ENCODE data around the gene UNC13B. TPM values are rescaled to one million over a fixed set of nuclear protein-coding genes. Genes with fewer than 3 reads are reported as not detected.

UNC13B gene
- total and polyA plus RNA-seq, 2 of the 8 experiments (the other 6 are each of a cell fraction or from before 2014, with no cell fraction given) = 23.1 to 51.7 TPM

- H3K27me3 ChIP-seq (replicated peaks in 1 of 4; ENCODE audit: control insufficient read depth in 3 of 4, extremely low read depth in 1 of 4, insufficient read depth in 3 of 4, low read length in 3 of 4) = no peaks in the 10 kb centered on the region
- H2AK5ac ChIP-seq (ENCODE audit: low read depth, low read length) = no peak overlapping the region
- no peak overlapping the region for H3K18ac ChIP-seq (ENCODE audit: extremely low read depth, low read length)
- H3K9ac ChIP-seq (replicated peaks in 1 of 4; ENCODE audit: extremely low read depth in 1 of 4, low read depth in 3 of 4, low read length in 3 of 4) = no peak overlapping the region
- no peaks in the 10 kb centered on the region for H3K79me2 ChIP-seq (ENCODE audit: control insufficient read depth in 1 of 2, insufficient read depth in 2 of 2, low read length in 2 of 2)
- no peak overlapping the region for H3K4me2 ChIP-seq (ENCODE audit: insufficient read depth in 1 of 2, low read depth in 2 of 2, low read length in 2 of 2)
- no peaks in the 10 kb centered on the region; a peak in 2 of 8 replicates for H3K36me3 ChIP-seq (ENCODE audit: control insufficient read depth in 2 of 4, insufficient read depth in 4 of 4, low read length in 3 of 4)
- no peaks in the 10 kb centered on the region for H3K23me2 ChIP-seq (ENCODE audit: low read depth, low read length)
- FAIRE-seq (no peak), DNase-seq (ENCODE audit: low read depth in 1 of 2, low spot score in 2 of 2) (no peak)
- H3K27ac ChIP-seq (ENCODE audit: low read depth, low read length) = no peak overlapping the region
- H3K56ac ChIP-seq (replicated peaks; ENCODE audit: insufficient read length, low read depth, low read length) = no peak overlapping the region
- no peak overlapping the region for H3K23ac ChIP-seq (ENCODE audit: insufficient read length)
- H2BK20ac ChIP-seq (ENCODE audit: low read length) = no peak overlapping the region
- no peak overlapping the region for H2BK12ac ChIP-seq (ENCODE audit: low read depth, low read length)
- no peaks in the 10 kb centered on the region for H3K4me1 ChIP-seq (replicated peaks in 1 of 4; ENCODE audit: control insufficient read depth in 3 of 4, insufficient read depth in 4 of 4, low read length in 3 of 4)
- TF ChIP-seq RBBP5 (IDR thresholded peaks at IDR 0.05; ENCODE audit: borderline replicate concordance, low read depth, low read length) = no peak
- no peak for TF ChIP-seq SIN3A (conservative IDR thresholded peaks at IDR 0.05 in 1 of 2, IDR thresholded peaks at IDR 0.05 in 1 of 2; ENCODE audit: low read depth in 1 of 2, low read length in 2 of 2)
- no peak for TF ChIP-seq SP1 (IDR thresholded peaks at IDR 0.05; ENCODE audit: low read depth, low read length)
- TF ChIP-seq BRCA1 (IDR thresholded peaks at IDR 0.05; ENCODE audit: low read depth, low read length) = no peak
- no peak for TF ChIP-seq E2F6 (IDR thresholded peaks at IDR 0.05)
- TF ChIP-seq EZH2 (IDR thresholded peaks at IDR 0.05; ENCODE audit: low read depth, low read length, severe bottlenecking) = no peak
- no peak for TF ChIP-seq SIRT6 (IDR thresholded peaks at IDR 0.05; ENCODE audit: low read length)
- TF ChIP-seq CREB1 (IDR thresholded peaks at IDR 0.05) = no peak
- TF ChIP-seq EP300 (IDR thresholded peaks at IDR 0.05; ENCODE audit: borderline replicate concordance in 1 of 2, low read depth in 2 of 2, low read length in 2 of 2) = no peak
- TF ChIP-seq GABPA (IDR thresholded peaks at IDR 0.05; ENCODE audit: borderline replicate concordance, insufficient read depth, low read length) = no peak
- no peak for TF ChIP-seq MAFK (IDR thresholded peaks at IDR 0.05; ENCODE audit: low read depth, low read length)
- no peak for TF ChIP-seq JUND (IDR thresholded peaks at IDR 0.05; ENCODE audit: low read length)
- TF ChIP-seq EGR1 (IDR thresholded peaks at IDR 0.05; ENCODE audit: borderline replicate concordance, low read depth, low read length) = no peak
- TF ChIP-seq ZNF274 (IDR thresholded peaks at IDR 0.05; ENCODE audit: borderline replicate concordance, extremely low read depth, low read length) = no peak
- ChIA-PET POLR2A (ENCODE audit: partially characterized antibody) (no interaction called here), CTCF (ENCODE audit: partially characterized antibody) (interaction anchor here (0.6 to 1.9 kb wide), 3 partner anchors 13 to 253 kb away, joined by 4 to 5 read pairs (median 4); no protein-coding TSS in a partner anchor)
- H4K91ac ChIP-seq (replicated peaks; ENCODE audit: insufficient read length, low read length) = no peak overlapping the region
- peaks cover 2% of the 10 kb centered on the region; the same call in 1 of the 2 replicates for H3K79me1 ChIP-seq (ENCODE audit: low read depth, low read length)
- no peaks in the 10 kb centered on the region for H3K9me3 ChIP-seq (ENCODE audit: insufficient read depth in 2 of 2, low read depth in 1 of 2, low read length in 1 of 2)
- no peak overlapping the region for H2AFZ ChIP-seq (ENCODE audit: low read length)
- no peak overlapping the region for H2BK120ac ChIP-seq (replicated peaks; ENCODE audit: low read depth, low read length)
- WGBS, 2 experiments (ENCODE audit: extremely low coverage in 1 of 2, insufficient coverage in 1 of 2, insufficient read length in 1 of 2, insufficient replicate concordance in 2 of 2, low coverage in 1 of 2, low lambda C conversion rate in 2 of 2, missing lambda C conversion rate in 1 of 2) = 90% methylated on average over 2 of the region's 2 CpGs; no CpG with 5 or more reads in 1 of the 2 experiments
- no peak overlapping the region for H3K14ac ChIP-seq (ENCODE audit: insufficient read length)
- no peaks in the 10 kb centered on the region for H4K20me1 ChIP-seq (replicated peaks in 1 of 2; ENCODE audit: control insufficient read depth in 1 of 2, insufficient read depth in 2 of 2, low read length in 2 of 2)
- no peak overlapping the region for H4K5ac ChIP-seq (ENCODE audit: insufficient read length, low read depth, low read length)
- H3K4me3 ChIP-seq (ENCODE audit: extremely low read depth in 1 of 4, insufficient read depth in 2 of 4, low read depth in 3 of 4, low read length in 4 of 4) = no peak overlapping the region
- no peak overlapping the region for H2BK5ac ChIP-seq (ENCODE audit: low read depth, low read length)
- no peak overlapping the region for H4K8ac ChIP-seq (ENCODE audit: extremely low read depth, insufficient read depth, low read length)
- no peak overlapping the region for H2BK15ac ChIP-seq (ENCODE audit: low read length)
- no peak overlapping the region for H3K4ac ChIP-seq (replicated peaks; ENCODE audit: insufficient read length, low read depth, low read length)
Measured at GRCh38 chr9:35367451-35367850, 205.6 kb downstream of the UNC13B start.
